SK-MEL-5 (cell line): Measurements from ENCODE around the gene ZFAND2B. TPM values are rescaled to one million over a fixed set of nuclear protein-coding genes. Genes with fewer than 3 reads are reported as not detected.
A peak's percentile ranks its signal among the peaks of the same experiment; 100 is the strongest.
"Not testable (repeated sequence)": the region's sequence is repeated elsewhere in the genome, so short reads cannot be mapped to it uniquely, and the experiment has no call there.

Source experiments
- DNase-seq: peaks from one replicate; pipeline ENCODE4 v3.0.0-alpha.2; 2016; ENCODE audit warnings: low read depth, low spot score
- in situ Hi-C: cut with HindIII; loops from 2 replicates; pipeline ENCODE4 v1.10.0; 2016; ENCODE audit warnings: low sequenced_read_pairs, high pct_unique_total_duplicates, low pct_unique_long_range_greater_than_20kb
- total RNA-seq: library from RNA; depleted of rRNA; stranded (reverse); fragments of >200 nt; shearing (Covaris generic); gene quantifications from 2 replicates; pipeline ENCODE4 v1.2.3, GENCODE V29; 2014; rRNA removed

ZFAND2B gene
- total RNA-seq, 1 experiment from 2014 or later: 16.2 TPM

GRCh38 chr2:219252900-219253752 is 46.5 kb downstream of the ZFAND2B start, which contains the start of gene TUBA4B:
Gene TUBA4B (plus strand): TSS chr2:219253243. CDS start chr2:219253408, 165 bp downstream.
- DNase-seq: no peak
- in situ Hi-C loops: no loop called here

DNA sequence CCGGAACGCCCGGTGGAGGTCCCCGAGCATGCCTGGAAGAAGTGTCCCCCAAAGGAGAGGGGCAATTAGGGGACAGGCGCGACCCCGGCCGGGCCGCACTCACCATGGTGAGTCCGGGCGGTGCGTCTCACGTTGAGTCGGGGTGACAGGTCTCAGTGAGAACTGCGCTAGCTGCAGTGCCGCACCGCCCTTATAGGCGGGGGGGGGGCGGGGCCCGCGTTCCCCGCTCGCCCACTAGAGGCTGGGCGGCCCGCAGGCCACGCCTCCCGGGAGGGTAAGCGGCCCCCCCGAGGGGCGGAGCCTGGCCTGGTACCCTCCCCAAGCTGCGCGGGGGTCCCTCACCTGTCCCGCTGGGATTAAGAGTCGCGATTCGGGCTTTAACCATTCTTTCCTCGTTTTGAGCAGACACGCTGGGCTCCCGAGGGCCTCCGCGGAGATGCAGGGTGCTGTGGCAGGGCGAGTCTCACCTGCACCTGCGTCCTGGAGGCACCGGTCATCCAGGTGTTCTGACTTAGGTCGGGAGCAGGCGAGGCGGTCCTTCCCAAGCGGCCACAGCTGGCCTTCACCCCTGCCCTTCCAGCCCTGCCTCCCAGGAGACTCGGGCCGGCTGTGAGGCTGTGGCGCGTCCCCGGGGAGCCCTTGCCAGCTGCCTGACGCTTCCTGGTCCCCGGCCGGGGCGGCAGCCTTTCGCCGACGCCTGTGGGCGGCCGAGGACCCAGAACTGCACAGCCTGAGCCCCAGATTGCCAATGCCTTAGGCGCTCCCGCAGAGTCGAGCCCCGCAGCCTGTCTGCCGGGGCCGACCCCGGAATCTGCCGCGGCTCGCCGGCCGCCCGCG is 47.4 kb downstream of the ZFAND2B start, which contains the start of gene TUBA4A:
TSS of gene TUBA4A (minus strand) at position 166 of the 837 bp plus-strand sequence. CDS start at position 106, 60 bp downstream.
- in situ Hi-C loops: no loop called here
- DNase-seq: peak; percentile 51

DNA sequence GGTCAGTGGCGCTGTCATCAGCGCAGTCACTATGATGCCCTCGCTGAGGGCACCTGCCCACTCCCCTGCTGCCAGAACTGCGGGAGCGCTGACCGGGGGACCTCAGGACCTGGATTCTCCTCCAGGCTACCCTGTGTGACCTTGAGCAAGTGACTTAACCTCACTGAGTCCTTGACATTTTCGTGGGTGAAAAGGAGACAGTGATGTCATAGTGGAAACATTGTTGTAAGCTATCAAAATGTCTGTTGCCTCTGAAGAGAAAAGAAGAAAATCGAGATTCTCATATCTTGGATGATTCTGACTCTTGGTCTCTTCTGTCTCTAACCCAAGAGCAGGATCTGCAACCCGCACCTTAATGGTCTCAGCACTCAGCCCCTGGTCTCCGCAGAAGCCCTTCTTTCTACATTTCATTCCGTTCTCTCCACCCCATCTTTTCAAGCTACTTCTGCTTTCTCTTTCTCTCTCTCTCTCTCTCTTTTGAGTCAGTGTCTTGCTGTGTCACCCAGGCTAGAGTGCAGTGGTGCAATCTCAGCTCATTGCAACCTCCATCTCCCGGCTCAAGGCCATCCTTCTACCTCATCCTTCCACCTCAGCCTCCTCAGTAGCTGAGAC is 48.1 kb downstream of the ZFAND2B start:
- in situ Hi-C loops: no loop called here
- DNase-seq: no peak

- in situ Hi-C loops, DNase-seq: not testable (repeated sequence)
Observed at GRCh38 chr2:219258942-219259341, 52.4 kb downstream of the ZFAND2B start.

Other genes with a start within 250 kb of the ZFAND2B start
- 0.08 and 0.24 TPM in 2 replicates for gene CDK5R2, start 247.1 kb upstream of the ZFAND2B start, total RNA-seq
- gene FEV, start 221.6 kb upstream of the ZFAND2B start, total RNA-seq: not detected in 2 replicates
- gene CRYBA2, start 213.4 kb upstream of the ZFAND2B start, total RNA-seq: not detected in 2 replicates
- gene CFAP65, start 165.3 kb upstream of the ZFAND2B start, total RNA-seq: 0.16 and 0.24 TPM in 2 replicates
- not detected in 2 replicates for gene IHH, start 145.9 kb upstream of the ZFAND2B start, total RNA-seq
- 25.5 and 28.4 TPM in 2 replicates for gene NHEJ1, start 46.0 kb upstream of the ZFAND2B start, total RNA-seq
- gene SLC23A3, start 36.8 kb upstream of the ZFAND2B start, total RNA-seq: 0.13 and 0.34 TPM in 2 replicates
- 42.6 and 46.4 TPM in 2 replicates for gene CNPPD1, start 29.9 kb upstream of the ZFAND2B start, total RNA-seq
- gene RETREG2, start 28.5 kb upstream of the ZFAND2B start, total RNA-seq: 104 and 124 TPM in 2 replicates
- 43.7 and 50.7 TPM in 2 replicates for gene ABCB6, start 12.2 kb downstream of the ZFAND2B start, total RNA-seq
- gene ATG9A, start 22.9 kb downstream of the ZFAND2B start, total RNA-seq: 36.7 and 45.7 TPM in 2 replicates
- 43.5 and 43.6 TPM in 2 replicates for gene ANKZF1, start 23.0 kb downstream of the ZFAND2B start, total RNA-seq
- gene GLB1L, start 38.7 kb downstream of the ZFAND2B start, total RNA-seq: 5.3 and 6.1 TPM in 2 replicates
- gene STK16, start 38.7 kb downstream of the ZFAND2B start, total RNA-seq: 21.7 and 22.6 TPM in 2 replicates
- not detected in 2 replicates for gene TUBA4B, start 46.5 kb downstream of the ZFAND2B start, total RNA-seq
- 1.4 TPM in 1 of 2 replicates, not detected in the other for gene TUBA4A, start 47.1 kb downstream of the ZFAND2B start, total RNA-seq
- 25.8 and 33.2 TPM in 2 replicates for gene DNAJB2, start 72.6 kb downstream of the ZFAND2B start, total RNA-seq
- gene PTPRN, start 102.6 kb downstream of the ZFAND2B start, total RNA-seq: 1.5 and 2.8 TPM in 2 replicates
- not detected in 2 replicates for gene RESP18, start 126.0 kb downstream of the ZFAND2B start, total RNA-seq
- gene DNPEP, start 181.1 kb downstream of the ZFAND2B start, total RNA-seq: 46.8 and 50.1 TPM in 2 replicates
- gene DES, start 211.6 kb downstream of the ZFAND2B start, total RNA-seq: 0.13 TPM in 1 of 2 replicates, not detected in the other
- 1.9 and 2.3 TPM in 2 replicates for gene SPEG, start 228.1 kb downstream of the ZFAND2B start, total RNA-seq